Left ventricle myocardium inferior (tissue), 1 donor: Measurements from ENCODE around the gene LRRC7. TPM values are rescaled to one million over a fixed set of nuclear protein-coding genes. Genes with fewer than 3 reads are reported as not detected.
"Not testable (repeated sequence)": the region's sequence is repeated elsewhere in the genome, so short reads cannot be mapped to it uniquely, and the experiment has no call there.

Source experiments
- DNase-seq: peaks from one replicate; pipeline ENCODE4 v3.0.0-alpha.2; 2020
- H3K27ac ChIP-seq: fragments of 200-600 bp; replicated peaks from 2 replicates; pipeline ENCODE4 v1.8.0; 2021
- H3K27me3 ChIP-seq: fragments of 200-600 bp; 2 replicates; pipeline ENCODE4 v1.8.0; 2021; ENCODE audit warnings: low read depth
- H3K36me3 ChIP-seq: fragments of 200-600 bp; 2 replicates; pipeline ENCODE4 v1.8.0; 2021
- H3K4me1 ChIP-seq: fragments of 200-600 bp; 2 replicates; pipeline ENCODE4 v1.8.0; 2021
- H3K4me3 ChIP-seq: fragments of 200-600 bp; 2 replicates; pipeline ENCODE4 v1.8.0; 2021; ENCODE audit warnings: mild to moderate bottlenecking, moderate library complexity
- H3K9me3 ChIP-seq: fragments of 200-600 bp; replicated peaks from 2 replicates; pipeline ENCODE4 v1.8.0; 2021
- intact Hi-C: fragments of 100-400 bp; cut with micrococcal nuclease; formaldehyde crosslinking; loops from one replicate; pipeline ENCODE4 v1.11.0; 2022
- total RNA-seq: library from RNA; stranded (reverse); fragmentation: NEBNext Ultra II Directional; extraction: Animal tissue kit (Norgen Biotek cat#: 25700); gene quantifications from one replicate; pipeline ENCODE4 v1.2.1, GENCODE V29; 2021
- TF ChIP-seq, protein P1 (sequence below): fragments of 200-600 bp; IDR thresholded peaks from 2 replicates; pipeline ENCODE4 v1.8.0; 2021; ENCODE audit warnings: antibody characterized with exemption, mild to moderate bottlenecking, borderline replicate concordance
- donor health status: DM: no; HTN: yes; CAD: no; lungs with severe emphysema.

LRRC7 gene
- total RNA-seq, 1 donor from 2014 or later, result 0.44 TPM

DNA sequence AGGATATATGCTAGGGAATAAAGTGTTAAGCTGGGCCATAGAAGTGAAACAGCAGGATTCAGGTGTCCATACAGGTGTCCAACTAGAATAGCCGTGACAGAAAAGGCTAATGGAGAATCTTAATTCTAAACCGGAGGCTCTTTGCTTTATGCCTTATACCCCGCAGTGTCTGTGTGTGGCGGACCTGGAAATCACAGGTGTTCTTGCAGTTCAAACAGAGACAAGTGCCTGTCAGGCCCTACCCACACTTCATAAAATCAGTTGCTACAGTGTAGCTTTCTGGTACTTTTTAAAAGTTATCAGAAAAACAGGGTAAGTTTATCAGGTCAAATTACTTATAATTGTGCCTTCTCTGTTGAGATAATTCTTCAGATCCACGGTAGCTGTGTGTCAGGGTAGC lies 293.9 kb downstream of the LRRC7 start:
- TF ChIP-seq, protein P1, sequence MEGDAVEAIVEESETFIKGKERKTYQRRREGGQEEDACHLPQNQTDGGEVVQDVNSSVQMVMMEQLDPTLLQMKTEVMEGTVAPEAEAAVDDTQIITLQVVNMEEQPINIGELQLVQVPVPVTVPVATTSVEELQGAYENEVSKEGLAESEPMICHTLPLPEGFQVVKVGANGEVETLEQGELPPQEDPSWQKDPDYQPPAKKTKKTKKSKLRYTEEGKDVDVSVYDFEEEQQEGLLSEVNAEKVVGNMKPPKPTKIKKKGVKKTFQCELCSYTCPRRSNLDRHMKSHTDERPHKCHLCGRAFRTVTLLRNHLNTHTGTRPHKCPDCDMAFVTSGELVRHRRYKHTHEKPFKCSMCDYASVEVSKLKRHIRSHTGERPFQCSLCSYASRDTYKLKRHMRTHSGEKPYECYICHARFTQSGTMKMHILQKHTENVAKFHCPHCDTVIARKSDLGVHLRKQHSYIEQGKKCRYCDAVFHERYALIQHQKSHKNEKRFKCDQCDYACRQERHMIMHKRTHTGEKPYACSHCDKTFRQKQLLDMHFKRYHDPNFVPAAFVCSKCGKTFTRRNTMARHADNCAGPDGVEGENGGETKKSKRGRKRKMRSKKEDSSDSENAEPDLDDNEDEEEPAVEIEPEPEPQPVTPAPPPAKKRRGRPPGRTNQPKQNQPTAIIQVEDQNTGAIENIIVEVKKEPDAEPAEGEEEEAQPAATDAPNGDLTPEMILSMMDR, result no peak
- no peaks in the 10 kb centered on the region for H3K9me3 ChIP-seq
- intact Hi-C loops, result no loop called here

DNA sequence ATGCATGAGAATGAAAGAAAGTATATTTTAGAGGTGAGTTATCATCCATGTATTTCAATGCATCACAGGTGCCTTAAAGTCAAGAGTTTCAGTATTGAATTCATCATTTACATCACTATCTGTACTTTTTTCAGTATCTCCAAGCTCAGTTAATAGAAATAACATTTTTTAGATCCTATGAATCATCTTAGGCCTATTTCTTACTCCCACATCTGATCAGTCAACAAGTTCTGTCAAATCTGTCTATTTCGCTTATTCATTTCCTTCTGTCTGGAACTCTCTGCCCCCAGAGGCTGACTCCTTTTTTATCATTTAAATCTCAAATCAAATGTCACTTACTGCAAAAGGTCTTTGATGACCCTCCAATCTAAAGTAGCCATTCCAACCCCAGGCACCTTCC lies 295.2 kb downstream of the LRRC7 start:
- H3K9me3 ChIP-seq, result no peaks in the 10 kb centered on the region
- no peak for DNase-seq
- H3K27me3 ChIP-seq, result no peaks in the 10 kb centered on the region
- H3K36me3 ChIP-seq, result no peaks in the 10 kb centered on the region
- H3K4me1 ChIP-seq, result no peaks in the 10 kb centered on the region
- H3K27ac ChIP-seq, result no peak overlapping the region
- TF ChIP-seq, protein P1, result no peak
- H3K4me3 ChIP-seq, result no peak overlapping the region
- intact Hi-C loops, result no loop called here

More for the DNA sequence above, 293.9 kb downstream of the LRRC7 start:
- Histone ChIP-seq H3K27me3 (no peaks in the 10 kb centered on the region), H3K4me3 (no peak overlapping the region), H3K36me3 (no peaks in the 10 kb centered on the region), H3K4me1 (no peaks in the 10 kb centered on the region), H3K27ac (no peak overlapping the region)
- no peak for DNase-seq

DNA sequence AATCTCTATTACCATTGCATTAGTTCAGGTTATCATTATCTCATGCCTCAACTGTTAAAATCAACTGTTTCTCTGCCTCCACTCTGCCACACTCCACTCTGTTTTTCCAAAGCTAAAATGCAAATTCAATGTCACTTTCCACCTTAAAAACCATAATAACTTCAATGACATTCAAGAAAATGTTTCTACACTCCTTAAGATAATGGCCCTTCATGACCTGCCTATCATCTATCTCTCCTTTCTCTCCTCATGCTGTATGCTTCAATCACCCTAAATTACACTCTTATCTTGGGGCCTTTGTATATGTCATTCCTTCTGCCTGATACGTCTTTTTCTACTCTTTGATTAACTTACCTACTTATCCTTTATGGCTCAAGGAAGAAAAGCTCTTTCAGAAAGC lies 296.0 kb downstream of the LRRC7 start:
- H3K36me3 ChIP-seq, result no peaks in the 10 kb centered on the region
- intact Hi-C loops, result no loop called here
- no peak overlapping the region for H3K4me3 ChIP-seq
- H3K9me3 ChIP-seq, result no peaks in the 10 kb centered on the region
- H3K27me3 ChIP-seq, result no peaks in the 10 kb centered on the region
- no peak overlapping the region for H3K27ac ChIP-seq
- no peaks in the 10 kb centered on the region for H3K4me1 ChIP-seq
- TF ChIP-seq, protein P1, result no peak
- no peak for DNase-seq

DNA sequence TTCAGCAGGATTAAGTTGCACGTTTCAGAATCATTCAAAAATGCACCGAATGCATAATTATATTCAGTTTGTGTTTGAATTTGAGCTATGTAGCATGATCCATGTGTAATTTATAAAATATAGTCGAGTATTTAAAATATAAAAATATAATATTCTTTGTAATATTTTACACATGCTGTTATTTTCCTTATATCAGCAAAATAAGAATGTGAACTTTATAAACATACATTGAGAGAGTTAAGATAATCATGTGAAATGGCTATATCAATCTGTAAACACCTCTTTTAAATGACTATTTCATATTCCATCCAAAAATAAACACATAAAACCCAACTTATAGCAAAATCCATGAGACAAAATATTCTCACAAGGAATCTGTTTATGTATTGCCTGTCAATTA lies 303.7 kb downstream of the LRRC7 start:
- intact Hi-C loops, result no loop called here
- TF ChIP-seq, protein P1, result no peak
- Histone ChIP-seq H3K4me3 (no peak overlapping the region), H3K27me3 (no peaks in the 10 kb centered on the region), H3K9me3 (no peaks in the 10 kb centered on the region), H3K36me3 (no peaks in the 10 kb centered on the region), H3K27ac (no peak overlapping the region), H3K4me1 (no peaks in the 10 kb centered on the region)
- DNase-seq, result no peak

DNA sequence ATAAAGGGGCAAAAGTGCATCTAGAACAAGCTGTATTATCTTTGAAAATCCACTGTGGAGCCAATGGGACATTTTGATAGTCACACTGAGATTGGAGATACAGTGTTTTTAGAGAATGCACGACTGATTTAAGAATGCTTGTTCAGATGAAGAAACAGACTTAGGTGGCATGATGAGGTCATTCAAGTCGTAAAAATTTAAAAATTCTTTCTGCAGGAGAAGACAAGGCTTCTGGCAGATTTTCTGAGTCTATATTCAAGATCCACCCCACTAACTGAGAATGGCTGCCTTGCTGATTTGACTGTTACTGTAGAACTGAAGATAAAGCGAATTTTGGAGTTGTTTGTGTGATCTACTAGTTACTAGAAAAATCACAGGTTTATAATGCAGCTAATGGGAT lies 310.6 kb downstream of the LRRC7 start:
- intact Hi-C loops, result no loop called here
- H3K27me3 ChIP-seq, result no peaks in the 10 kb centered on the region
- DNase-seq, result no peak
- no peak overlapping the region for H3K4me3 ChIP-seq
- H3K36me3 ChIP-seq, result no peaks in the 10 kb centered on the region
- no peak overlapping the region for H3K27ac ChIP-seq
- H3K9me3 ChIP-seq, result no peaks in the 10 kb centered on the region
- TF ChIP-seq, protein P1, result no peak
- no peaks in the 10 kb centered on the region for H3K4me1 ChIP-seq

DNA sequence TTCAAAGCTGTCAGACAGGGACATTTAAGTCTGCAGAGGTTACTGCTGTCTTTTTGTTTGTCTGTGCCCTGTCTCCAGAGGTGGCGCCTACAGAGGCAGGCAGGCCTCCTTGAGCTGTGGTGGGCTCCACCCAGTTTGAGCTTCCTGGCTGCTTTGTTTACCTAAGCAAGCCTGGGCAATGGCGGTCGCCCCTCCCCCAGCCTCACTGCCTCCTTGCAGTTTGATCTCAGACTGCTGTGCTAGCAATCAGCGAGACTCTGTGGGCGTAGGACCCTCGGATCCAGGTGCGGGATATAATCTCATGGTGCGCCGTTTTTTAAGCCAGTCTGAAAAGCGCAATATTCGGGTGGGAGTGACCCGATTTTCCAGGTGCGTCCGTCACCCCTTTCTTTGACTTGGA lies 320.3 kb downstream of the LRRC7 start:
- H3K36me3 ChIP-seq, H3K27me3 ChIP-seq, H3K27ac ChIP-seq, H3K4me3 ChIP-seq, H3K4me1 ChIP-seq, DNase-seq, intact Hi-C loops: not testable (repeated sequence)
- H3K9me3 ChIP-seq, result peaks cover 19% of the 10 kb centered on the region
